NT2/D1 (cell line): ENCODE measurements around the gene OR5AU1.

Source experiments
- YY1 ChIP-seq: IDR thresholded peaks from 2 replicates; pipeline ENCODE4 v1.6.1; 2011; ENCODE audit not compliant: insufficient read length, insufficient read depth
- ZNF274 ChIP-seq: IDR thresholded peaks from 2 replicates; pipeline ENCODE4 v1.6.1; 2011; ENCODE audit warnings: mild to moderate bottlenecking, low read depth, low read length

DNA sequence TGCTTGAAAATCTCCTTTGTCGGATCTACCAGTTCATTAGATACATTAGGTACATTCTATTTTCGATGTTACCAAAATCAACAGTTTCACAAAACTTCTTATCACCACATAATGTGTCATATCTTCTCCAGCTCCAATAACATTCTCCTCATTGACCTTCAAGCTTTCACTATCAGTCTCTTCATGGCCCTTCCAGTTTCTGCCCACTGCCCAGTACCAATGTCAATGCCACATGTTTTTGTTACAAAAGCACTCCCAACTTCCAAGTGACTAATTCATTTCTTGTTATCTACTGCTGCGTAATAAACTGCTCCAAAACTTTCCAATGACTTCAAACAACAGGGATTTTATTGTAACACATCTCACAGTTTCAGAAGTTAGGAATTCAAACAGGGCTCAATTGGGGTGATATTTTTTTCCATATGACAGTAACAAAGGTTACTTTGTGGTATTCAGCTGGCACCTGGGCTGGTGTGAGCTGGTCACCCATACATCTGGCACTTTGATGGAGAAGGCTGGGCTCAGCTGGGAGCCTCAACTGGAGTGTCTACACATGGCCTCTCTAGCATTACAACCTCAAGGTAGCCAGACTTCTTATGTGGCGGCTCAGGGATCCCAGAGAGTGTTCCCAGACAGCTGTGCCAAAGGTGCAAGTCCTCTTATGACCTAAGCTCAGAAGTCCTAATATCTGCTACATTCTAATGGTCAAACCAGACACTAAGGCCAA lies 6.1 kb downstream of the OR5AU1 start:
- TF ChIP-seq ZNF274 = no peak
- no peak for TF ChIP-seq YY1
